HG03575 (cell line): ENCODE data around the gene SACS.
A peak's percentile ranks its signal among the peaks of the same experiment; 100 is the strongest.

Experiments used
- ATAC-seq: cut with Tn5 transposase; IDR thresholded peaks from one replicate; pipeline ENCODE4 v1.9.1; 2021; ENCODE audit not compliant: unreplicated experiment, insufficient number of reproducible peaks, low FRiP score; ENCODE audit errors: extremely low read depth

SACS gene, protein sequence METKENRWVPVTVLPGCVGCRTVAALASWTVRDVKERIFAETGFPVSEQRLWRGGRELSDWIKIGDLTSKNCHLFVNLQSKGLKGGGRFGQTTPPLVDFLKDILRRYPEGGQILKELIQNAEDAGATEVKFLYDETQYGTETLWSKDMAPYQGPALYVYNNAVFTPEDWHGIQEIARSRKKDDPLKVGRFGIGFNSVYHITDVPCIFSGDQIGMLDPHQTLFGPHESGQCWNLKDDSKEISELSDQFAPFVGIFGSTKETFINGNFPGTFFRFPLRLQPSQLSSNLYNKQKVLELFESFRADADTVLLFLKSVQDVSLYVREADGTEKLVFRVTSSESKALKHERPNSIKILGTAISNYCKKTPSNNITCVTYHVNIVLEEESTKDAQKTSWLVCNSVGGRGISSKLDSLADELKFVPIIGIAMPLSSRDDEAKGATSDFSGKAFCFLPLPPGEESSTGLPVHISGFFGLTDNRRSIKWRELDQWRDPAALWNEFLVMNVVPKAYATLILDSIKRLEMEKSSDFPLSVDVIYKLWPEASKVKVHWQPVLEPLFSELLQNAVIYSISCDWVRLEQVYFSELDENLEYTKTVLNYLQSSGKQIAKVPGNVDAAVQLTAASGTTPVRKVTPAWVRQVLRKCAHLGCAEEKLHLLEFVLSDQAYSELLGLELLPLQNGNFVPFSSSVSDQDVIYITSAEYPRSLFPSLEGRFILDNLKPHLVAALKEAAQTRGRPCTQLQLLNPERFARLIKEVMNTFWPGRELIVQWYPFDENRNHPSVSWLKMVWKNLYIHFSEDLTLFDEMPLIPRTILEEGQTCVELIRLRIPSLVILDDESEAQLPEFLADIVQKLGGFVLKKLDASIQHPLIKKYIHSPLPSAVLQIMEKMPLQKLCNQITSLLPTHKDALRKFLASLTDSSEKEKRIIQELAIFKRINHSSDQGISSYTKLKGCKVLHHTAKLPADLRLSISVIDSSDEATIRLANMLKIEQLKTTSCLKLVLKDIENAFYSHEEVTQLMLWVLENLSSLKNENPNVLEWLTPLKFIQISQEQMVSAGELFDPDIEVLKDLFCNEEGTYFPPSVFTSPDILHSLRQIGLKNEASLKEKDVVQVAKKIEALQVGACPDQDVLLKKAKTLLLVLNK (N-terminal part only)

DNA sequence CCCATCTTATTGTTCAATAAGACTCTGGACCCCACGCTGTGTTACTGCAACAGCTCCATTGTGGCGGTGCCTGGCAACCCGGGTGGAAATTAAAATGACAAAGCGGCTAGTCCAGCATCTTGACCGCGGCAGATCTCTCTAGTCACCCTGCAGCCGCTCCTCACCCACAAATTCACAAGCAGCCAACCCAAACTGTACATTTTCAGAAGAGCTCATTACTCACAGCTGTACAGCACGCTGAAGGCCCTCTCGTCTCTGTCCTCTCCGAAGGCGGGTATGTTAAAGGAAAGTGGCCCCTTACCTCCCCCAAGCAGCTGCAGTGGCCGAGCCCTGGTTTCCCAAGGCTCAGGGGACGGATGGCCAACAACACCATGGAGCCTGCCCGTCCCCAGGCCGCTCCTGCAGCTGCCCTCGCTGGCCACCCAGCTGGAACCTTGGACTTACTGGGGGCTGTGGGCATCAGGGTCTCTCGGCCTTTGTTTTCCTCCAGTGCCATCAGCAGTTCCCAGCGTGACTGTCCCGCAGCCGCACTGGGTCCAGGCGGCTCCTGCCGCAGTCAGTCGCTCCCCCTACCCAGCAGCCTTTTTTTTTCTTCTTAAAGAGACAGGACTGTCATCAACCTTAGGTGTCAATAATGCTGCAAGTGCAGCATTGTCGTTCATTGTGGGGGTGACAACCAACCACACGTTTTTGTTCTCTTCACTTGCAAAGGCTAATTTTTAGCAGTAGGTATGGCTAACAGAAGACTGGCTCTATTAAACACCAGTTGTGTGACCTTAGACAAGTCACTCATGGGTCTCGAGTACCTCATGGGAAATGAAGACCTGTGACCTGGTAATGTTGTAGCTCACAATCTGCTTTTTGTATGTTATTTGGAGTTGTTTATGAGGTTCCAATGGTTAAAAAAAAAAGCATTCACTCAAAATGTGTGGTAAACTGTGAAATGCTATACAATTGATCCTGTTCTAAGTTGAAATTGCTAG is at the start of gene SACS:
Gene SACS, minus strand, starts transcription at position 532 of the 983 bp plus-strand sequence. CDS start 22,463 bp downstream, outside the sequence.
- no peak for ATAC-seq

DNA sequence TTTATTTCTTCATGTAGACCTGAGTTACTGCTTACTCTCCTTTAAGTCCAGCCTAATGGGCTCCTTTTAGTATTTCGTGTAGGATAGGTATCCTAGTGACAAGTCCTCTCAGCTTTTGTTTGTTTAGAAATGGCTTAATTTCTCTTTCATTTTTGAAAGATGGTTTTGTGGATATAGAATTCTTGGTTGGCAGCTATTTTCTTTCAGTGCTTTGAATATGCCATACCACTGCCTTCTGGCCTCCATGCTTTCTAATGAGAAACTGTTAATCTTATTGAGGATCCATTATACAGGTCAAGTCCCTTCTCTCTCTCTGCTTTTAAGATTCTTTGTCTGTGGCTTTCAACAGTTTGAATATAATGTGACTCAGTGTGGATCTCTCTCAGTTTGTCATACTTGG is 46.8 kb upstream of the SACS start:
- ATAC-seq = no peak

DNA sequence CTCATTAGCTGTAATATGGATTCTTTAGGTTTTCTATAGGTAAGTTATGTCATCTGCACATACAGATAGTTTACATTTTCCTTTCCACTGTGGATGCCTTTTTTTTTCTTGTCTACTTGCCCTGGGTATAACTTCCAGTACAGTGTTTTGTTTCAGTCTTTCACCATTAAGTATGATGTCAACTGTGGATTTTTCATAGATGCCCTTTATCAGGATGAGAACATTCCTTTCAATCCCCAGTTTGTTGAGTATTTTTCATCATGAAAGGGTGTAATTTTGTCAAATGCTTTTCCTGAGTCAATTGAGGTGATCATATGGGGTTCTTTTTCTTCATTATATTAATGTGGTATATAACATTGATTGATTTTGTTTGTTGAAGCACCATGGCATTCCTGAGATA is 43.6 kb upstream of the SACS start:
- no peak for ATAC-seq

DNA sequence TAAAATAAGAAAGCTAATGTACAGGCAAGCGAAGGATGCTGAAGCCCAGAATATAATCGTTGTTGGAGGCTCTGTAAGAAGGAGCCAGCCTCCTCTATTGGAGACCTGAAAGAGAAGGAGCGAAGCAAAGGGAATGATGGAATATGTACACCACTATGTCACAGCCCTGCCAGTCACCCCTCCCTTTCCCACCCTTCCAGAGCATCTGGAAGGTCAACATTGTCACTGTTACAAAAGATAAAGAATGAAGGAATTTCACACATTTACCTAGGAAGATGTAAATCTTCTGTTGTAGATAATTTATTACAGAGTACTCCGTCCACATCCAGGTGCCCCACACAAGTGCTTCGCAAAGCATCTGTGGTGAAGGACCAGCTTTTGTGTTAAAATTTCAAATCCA is 39.7 kb upstream of the SACS start:
- no peak for ATAC-seq

DNA sequence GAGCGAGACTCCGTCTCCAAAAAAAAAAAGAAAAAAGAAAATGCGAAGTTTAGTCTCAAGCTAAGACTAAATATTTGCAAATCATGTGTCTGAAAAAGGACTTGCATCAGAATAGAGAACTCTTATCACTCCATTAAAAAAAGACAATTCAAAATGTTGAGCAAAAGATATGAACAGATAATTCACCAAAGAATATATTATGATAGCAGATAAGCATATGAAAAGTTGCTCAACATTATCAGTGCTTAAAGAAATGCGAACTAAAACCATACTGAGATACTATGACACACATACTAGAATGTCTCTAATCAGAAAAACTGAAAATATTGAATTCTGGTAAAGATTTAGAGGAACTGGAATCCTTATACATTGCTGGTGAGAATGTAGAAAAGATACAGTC is 38.7 kb upstream of the SACS start:
- ATAC-seq = no peak

DNA sequence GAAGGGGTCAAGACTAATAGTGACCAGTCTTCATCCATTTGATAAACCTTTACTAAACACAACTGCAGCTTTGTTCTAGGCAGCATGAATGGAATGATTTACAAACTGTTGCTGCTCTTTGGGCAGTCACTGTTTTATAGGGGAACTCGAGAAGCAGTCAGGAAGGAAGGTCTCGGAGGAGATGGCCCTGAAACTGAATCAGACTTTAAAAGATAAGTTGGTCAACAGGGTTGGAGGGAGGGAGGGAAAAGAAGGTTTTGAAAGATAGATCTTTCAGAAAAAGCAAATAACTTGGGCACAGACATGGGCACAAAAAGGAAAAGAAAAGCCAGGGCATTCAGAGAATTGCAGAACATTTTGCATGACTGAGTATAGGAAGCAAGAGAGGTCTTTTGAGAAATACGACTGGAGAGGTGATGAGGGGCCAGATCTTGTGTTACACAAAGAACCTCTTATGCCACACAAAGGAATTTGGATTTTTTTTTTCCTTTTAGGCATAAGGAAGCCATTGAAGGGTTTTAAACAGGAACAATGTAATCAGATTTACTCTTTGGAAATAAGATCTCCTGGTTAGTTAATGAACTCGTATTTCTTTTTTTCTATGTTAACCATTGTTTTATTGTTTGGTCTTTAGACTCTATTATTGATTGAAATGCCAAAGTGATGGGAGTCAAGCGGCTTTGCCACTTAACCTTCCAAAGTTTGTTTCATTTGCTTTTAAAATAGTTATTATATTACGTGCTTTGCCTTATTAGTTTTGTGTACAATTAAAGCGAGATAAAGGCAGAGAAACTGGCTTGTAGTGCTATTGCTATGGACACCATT is 37.5 kb upstream of the SACS start:
- no peak for ATAC-seq

DNA sequence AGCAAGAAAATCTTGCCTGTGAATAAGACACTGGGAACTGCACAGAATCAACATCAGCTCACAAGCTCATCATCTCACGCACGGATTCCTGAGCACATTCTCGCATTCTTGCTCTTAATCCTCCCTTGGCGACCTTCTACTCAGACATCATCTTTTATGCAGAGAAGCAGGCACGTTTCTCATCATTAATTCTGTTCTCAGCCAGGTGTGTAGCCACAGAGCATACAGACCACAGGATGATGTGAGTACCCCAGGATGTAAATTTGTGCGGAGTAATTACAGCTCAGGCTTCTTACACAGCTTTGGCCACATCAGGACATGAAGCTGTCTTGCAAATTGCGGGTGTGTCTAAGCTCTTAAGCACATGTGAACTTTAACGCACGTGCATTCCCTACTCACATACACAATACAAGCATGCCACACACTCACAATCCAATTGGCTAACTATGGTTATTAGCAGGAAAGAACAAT is 36.5 kb upstream of the SACS start:
- no peak for ATAC-seq

DNA sequence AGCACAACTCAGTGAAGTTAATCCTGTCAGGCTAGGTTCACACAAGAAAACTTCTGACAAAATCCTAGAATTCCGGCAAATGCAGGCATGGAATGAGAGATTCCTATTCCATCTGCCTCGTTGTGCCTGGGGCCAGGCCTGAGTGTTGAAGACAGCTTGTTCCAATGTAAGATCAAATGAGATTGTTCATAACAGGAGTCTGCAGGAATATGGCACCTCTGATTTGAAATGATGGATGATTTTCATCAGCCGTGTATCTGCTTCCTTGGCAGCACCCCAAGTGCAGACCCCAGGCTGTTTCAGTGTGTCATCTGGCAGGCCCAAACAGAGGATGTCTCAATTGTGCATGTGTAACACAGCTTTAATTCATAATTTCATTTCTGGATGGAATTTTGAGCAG is 35.3 kb upstream of the SACS start:
- ATAC-seq = no peak

DNA sequence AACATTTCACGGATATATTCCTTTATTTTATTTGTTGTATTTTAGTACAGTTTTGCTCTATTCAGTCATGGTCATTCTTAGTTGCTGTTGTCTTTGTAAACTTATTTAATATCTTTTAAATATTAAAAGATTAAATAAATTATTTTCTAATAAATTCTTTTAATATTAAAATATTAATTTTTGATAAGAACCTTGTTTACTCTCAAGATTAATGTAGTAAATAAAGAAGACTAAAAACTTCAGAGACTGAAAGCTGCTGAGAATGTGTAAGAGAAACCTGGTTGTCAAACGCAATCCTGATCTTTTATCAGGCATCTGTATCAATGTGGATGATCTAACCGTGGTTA is 34.4 kb upstream of the SACS start:
- ATAC-seq = no peak

DNA sequence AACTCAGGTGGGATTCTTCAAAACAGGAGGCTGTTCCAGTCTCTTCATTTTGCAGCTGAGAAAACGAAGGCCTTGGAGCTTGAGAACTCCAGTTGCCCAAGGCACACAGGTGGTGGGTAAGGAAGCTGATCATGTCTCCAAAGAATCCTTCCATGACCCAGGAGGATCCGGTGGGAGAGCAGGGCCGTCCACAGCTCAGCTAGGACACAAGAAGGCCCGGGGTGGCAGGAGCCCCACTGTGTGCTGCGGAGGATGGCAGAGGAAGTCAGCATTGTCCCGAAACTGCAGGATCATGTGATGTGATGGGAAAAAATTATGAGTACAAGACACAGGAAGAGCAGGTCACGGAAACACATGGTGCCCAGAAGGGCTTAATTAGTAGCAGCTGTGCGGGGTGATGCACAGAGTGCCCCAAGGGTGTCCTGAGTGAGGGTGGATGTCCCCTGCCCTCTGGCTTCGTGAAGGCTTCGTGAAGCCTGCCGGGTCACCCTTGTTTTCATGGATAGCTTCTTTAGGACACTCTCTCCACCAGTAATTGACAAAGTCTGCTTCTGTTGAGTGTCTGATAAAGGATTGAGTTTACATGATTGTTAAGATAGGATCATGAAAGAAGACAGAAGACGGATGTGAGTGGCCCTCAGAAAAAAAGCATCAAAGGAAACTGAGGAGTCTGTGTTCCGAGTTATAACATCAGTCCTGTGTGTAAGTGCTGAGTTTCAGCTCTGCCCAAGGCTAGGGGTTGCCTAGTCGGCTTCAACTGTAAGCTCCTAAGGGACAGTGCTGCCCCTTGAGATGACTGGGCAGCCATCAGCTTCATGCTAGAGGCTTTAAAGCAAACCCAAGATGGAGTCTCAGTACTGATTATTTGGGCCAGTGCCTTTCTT is 33.8 kb upstream of the SACS start:
- ATAC-seq = no peak

DNA sequence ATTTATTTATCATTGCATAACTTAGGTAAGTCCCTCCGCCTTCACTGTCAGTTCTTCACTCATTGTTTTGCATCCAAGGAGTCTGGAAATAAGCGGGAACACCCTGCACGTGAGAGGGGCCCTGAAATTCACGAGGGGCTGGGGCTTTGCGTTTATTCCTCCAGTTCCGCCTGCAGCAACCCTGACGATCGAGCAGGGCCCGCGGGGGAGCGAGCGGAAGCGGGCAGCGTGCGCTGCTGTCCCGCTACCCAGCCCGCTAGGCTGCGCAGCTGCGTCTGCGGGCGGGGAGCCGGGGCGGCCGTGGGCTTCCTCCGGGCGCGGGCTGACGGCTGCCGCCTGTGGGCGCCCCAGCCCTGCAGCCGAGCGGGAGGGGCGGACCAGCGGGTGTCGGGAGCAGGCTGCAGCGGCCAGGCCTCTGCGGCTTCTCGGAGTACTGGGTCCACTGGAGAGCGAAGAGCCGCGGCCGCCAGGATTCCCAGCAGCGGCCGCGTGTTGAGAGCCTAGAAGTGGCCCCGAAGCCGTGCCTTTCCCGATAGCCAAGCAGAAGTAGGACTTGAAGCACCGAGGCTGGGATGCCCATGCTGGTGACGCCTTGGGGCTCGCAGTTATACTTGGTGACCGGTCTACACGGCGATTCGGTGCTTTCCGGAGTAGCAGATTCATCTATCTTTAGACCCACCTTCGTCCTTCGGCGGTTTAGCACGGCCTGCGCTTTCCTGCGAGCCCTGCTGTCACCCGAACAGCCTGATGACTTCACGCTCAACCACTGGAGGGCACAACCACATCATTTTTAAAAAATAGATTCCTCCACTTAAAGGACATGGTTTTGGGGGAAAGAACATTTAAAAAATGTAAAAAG is 32.9 kb upstream of the SACS start:
- ATAC-seq = peak; percentile 45

DNA sequence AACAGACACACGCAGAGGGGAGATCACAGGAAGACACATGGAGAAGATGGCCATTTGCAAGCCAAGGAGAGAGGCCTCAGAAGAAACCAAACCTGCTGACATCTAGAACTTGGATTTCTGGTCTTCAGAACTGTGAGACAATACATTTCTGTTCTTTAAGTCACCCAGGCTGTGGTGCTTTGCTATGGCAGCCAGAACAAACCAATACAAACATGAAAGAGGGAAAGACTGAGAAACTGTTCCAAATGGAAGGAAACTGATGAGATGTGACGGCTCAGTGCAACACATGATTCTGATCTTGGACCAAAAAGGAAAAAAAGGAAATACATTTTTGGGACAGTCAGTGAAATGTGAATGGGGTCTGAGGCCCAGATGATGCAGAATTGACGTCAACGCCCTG is 30.2 kb upstream of the SACS start:
- no peak for ATAC-seq

DNA sequence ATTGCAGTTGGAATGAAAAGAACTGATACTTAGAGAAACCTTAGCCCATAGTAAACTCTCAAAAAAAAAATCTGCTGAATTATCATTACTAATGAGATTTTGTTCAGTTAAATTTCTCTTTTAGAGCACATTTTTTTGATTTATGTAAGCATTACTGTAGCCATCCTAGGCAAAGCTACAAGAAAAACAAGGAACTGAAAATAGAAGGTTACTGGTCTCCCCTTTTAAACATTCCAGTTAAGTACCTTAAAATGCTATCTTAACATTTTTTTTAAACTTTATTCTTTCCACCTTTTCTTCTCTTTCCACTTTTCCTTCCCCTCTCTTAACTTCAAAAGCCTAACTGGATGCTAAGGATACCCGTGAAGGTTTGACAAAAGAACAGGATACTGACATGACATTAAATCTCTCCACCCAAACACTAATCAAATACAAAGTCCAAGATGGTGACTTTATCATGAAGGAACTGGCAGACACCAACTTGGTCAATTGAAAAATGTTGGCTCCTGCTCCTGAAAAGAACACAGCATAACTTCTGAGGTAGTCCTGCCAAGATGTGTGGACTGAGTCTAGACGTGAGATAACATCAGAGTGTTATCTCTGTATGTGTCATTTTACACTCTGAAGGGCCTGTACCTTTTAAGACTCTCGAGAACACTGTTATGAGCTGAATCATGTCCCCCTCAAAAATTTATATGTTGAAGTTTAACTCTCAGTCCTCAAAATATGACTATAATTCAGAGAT is 29.5 kb upstream of the SACS start:
- ATAC-seq = no peak

DNA sequence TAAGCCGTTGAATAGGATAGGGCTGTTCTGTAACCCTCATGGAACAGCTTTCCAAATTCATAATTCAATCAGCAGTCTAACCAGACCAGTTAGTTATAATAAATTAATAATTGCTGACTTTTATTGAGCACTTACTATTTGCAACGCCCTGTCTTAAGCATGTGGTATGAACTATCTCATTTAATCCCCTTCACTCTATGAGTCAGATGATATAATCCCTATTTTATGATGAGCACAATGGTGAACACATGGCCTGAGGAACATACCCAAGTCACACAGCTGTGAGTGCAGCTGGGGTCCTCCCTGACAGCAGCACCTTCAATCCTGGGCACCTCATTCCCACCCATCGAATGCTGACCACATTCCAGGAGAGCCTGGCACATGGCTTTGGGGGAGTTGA is 28.0 kb upstream of the SACS start:
- no peak for ATAC-seq

DNA sequence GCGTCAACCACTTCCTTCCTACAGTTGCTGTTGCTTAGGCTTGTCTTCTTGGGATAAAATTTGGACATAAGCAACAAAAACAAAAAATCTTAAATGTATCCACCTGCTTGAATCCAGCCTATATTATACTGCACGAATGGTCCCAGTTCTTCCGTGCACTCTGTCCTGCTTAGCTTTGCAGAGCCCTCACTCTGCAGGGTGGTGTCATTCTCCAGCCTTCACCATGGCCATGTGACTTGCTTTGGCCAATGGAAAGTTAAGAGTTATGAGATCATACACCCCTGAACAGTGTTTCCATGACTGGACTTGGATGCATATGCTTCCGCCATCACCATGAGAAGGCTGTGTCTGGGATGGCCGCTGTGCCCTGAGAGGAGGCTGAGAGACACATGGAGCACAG is 27.4 kb upstream of the SACS start:
- ATAC-seq = no peak
